ENCODE measurements around the gene FRAT1.

Gene FRAT1

DNA sequence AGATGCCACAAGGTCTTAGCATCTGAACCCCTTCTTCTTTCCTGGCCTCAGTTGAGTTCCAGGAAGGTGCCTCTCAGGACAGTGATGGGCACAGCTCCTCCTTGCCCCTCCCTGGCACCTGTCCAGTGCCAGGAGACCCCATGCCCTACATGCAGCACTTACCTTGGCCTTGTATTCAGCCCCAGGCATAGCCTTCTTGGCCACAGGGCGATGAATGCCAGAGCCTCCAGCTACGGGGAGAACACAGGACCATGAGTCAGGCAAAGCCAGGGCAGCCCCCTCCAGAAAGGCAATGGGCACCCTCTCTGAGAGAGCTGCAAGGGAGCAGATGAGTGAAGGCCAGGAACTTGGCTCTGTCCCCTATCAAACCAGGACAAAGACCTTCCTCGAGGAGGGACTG lies 39.7 kb downstream of the FRAT1 start:
- DNase-seq (ENCODE audit: extremely low spot score) = no peak
- CTCF ChIA-PET = interaction anchor here (0.9 to 1.7 kb wide), 2 partner anchors 18 to 286 kb away, joined by 3 to 4 read pairs; no protein-coding TSS in a partner anchor
- POLR2A ChIA-PET = interaction anchor here (0.8 to 1.2 kb wide), 2 partner anchors 8 to 42 kb away, joined by 3 to 4 read pairs; partner anchors contain the start of gene RRP12
- TF ChIP-seq FOXA1 (IDR thresholded peaks at IDR 0.05) (no peak), SUZ12 (IDR thresholded peaks at IDR 0.05) (no peak), ZNF384 (IDR thresholded peaks at IDR 0.05) (no peak), HDGF (IDR thresholded peaks at IDR 0.05; ENCODE audit: borderline replicate concordance) (no peak), ARNT (IDR thresholded peaks at IDR 0.05) (no peak), TARDBP (IDR thresholded peaks at IDR 0.05) (no peak)

DNA sequence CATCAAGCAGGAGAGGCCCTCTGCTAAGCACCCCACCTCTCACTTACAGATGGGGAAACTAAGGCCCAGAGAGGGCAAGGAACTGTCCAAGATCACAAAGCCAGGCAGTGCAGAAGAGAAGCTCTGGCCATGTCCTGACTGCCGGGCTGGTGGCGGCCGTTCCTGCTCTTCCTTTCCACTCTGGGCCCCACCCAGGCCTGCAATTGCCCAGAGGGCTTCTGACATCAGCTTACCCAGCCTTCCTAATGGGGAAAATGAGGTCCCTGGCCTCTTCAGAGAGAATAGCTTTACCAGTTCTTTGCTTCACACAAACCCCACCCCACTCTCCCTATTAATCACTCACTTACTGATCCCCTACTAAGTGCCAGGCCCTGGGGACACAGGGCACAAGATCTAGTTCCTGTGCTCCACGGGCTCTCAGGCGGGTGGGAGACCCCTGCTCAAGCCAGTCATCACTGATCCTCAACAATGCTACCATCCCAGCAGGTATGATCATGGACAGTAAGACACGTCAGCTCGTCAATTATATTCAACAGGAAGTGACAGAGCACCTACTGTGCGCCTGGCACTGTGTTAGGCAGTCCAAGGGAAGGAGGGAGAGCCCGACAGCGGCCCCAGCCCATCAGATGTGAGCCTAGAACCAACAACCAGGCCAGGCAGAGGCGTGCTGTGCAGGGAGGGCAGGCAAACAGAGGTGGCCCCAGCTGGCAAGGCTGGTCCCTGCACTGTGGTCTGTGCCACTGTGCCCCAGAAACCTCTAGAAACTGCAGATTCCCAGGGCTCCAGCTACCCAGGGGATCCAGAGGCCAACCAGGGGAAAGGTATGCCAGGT lies 41.9 kb downstream of the FRAT1 start:
- ChIA-PET POLR2A (no interaction called here), CTCF (no interaction called here)
- no peak for TF ChIP-seq CTBP1 (IDR thresholded peaks at IDR 0.05; ENCODE audit: borderline replicate concordance)
- TF ChIP-seq, protein P1, sequence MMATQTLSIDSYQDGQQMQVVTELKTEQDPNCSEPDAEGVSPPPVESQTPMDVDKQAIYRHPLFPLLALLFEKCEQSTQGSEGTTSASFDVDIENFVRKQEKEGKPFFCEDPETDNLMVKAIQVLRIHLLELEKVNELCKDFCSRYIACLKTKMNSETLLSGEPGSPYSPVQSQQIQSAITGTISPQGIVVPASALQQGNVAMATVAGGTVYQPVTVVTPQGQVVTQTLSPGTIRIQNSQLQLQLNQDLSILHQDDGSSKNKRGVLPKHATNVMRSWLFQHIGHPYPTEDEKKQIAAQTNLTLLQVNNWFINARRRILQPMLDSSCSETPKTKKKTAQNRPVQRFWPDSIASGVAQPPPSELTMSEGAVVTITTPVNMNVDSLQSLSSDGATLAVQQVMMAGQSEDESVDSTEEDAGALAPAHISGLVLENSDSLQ (IDR thresholded peaks at IDR 0.05) = no peak
- TF ChIP-seq ARNT (IDR thresholded peaks at IDR 0.05) = no peak
- no peak for TF ChIP-seq L3MBTL2 (conservative IDR thresholded peaks at IDR 0.05)
- no peak for TF ChIP-seq SP1 (IDR thresholded peaks at IDR 0.05)
- no peak for TF ChIP-seq HDGF (IDR thresholded peaks at IDR 0.05; ENCODE audit: borderline replicate concordance)
- TF ChIP-seq NFRKB (IDR thresholded peaks at IDR 0.05) = no peak
- no peak for TF ChIP-seq SUZ12 (IDR thresholded peaks at IDR 0.05)
- DNase-seq (ENCODE audit: extremely low spot score) = no peak

DNA sequence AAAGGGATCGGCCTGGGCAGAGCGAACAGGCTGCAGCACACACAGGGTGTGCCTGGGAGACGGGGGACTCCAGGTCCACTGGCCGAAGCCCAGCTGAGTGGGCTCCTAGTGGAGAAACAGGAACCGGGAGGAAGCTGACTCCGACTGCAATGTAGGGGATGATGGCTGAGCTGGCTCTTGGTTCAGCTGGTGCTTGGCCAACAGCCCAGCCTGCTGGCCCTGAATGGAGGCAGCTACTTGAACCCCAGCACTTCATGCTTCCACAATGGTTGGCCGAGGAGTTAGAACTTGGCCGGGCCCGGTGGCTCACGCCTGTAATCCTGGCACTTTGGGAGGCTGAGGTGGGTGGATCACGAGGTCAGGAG lies 42.4 kb downstream of the FRAT1 start:
- TF ChIP-seq BHLHE40 (IDR thresholded peaks at IDR 0.05; ENCODE audit: borderline replicate concordance) (no peak), FOXK2 (IDR thresholded peaks at IDR 0.05) (no peak), TARDBP (IDR thresholded peaks at IDR 0.05) (no peak), SP1 (IDR thresholded peaks at IDR 0.05) (no peak), HDGF (IDR thresholded peaks at IDR 0.05; ENCODE audit: borderline replicate concordance) (no peak), FOXA1 (IDR thresholded peaks at IDR 0.05) (no peak), ZNF384 (IDR thresholded peaks at IDR 0.05) (no peak)
- TF ChIP-seq, protein P1 (IDR thresholded peaks at IDR 0.05) = no peak
- POLR2A ChIA-PET = no interaction called here
- CTCF ChIA-PET = no interaction called here
- no peak for DNase-seq (ENCODE audit: extremely low spot score)

DNA sequence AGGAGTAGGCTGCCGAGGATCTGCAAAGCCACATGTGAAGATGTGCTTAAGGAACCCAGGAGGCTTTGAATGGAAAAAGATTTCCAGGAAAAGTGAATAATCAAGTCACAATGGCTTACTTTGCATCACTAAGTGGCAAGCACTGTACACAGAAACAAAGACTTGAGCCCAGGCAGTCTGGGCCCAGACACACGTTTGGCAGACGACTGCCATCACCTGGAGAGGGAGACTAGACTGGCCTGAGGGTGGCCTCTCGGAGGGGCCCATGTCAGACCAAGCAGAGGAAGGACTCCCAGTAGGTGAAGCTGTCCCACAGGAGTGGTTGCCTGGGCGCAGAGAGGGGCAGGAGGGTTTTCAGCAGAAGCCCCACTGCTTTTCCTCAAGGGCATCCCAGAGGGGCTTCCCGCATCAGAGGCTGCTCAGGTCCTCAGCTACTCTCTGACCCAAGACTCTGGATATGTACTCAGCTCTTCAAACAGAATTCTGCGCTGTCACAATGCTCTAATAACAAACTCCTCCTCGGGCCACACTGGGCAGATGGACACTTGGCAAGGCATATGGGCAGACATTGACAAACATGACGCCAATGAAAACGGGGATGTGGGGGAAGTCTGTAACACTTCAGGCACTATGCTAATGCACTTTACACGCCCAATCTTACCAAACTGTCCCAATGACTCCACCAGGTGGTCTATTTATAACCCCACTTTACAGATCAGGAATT lies 43.4 kb downstream of the FRAT1 start:
- CTCF ChIA-PET = no interaction called here
- POLR2A ChIA-PET = no interaction called here
- no peak for TF ChIP-seq HDGF (IDR thresholded peaks at IDR 0.05; ENCODE audit: borderline replicate concordance)
- TF ChIP-seq ARNT (IDR thresholded peaks at IDR 0.05) = no peak
- TF ChIP-seq, protein P1 (IDR thresholded peaks at IDR 0.05) = no peak
- no peak for TF ChIP-seq BHLHE40 (IDR thresholded peaks at IDR 0.05; ENCODE audit: borderline replicate concordance)
- no peak for TF ChIP-seq NFRKB (IDR thresholded peaks at IDR 0.05)
- TF ChIP-seq SUZ12 (IDR thresholded peaks at IDR 0.05) = no peak
- TF ChIP-seq L3MBTL2 (conservative IDR thresholded peaks at IDR 0.05) = no peak
- no peak for TF ChIP-seq FOXM1 (IDR thresholded peaks at IDR 0.05; ENCODE audit: borderline replicate concordance)
- no peak for TF ChIP-seq SP1 (IDR thresholded peaks at IDR 0.05)
- no peak for TF ChIP-seq LEF1 (IDR thresholded peaks at IDR 0.05; ENCODE audit: borderline replicate concordance)
- no peak for TF ChIP-seq ZNF384 (IDR thresholded peaks at IDR 0.05)
- TF ChIP-seq TARDBP (IDR thresholded peaks at IDR 0.05) = no peak
- TF ChIP-seq FOXA1 (IDR thresholded peaks at IDR 0.05) = no peak
- TF ChIP-seq CTBP1 (IDR thresholded peaks at IDR 0.05; ENCODE audit: borderline replicate concordance) = no peak
- TF ChIP-seq ELF4 (IDR thresholded peaks at IDR 0.05) = no peak
- no peak for TF ChIP-seq FOXK2 (IDR thresholded peaks at IDR 0.05)
- no peak for DNase-seq (ENCODE audit: extremely low spot score)

DNA sequence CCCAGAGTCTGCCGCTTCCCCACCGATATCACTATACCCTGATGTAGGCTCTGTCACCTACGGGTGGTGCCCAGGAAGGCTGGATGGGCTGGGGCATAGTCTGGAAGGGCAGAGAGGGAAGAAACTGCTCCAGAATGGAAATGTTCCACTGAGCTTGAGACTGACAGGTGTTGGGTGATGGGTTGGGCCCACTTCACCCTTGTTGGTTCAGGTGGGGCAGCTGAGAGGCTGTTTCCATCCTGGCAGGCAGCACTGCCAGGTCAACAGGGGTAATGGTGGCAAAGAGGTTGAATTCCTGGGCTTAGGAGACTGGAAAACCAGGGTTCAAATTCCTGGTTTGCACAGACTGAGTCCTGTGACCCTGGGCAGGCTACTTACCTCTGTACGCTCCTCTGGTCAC lies 44.0 kb downstream of the FRAT1 start:
- POLR2A ChIA-PET = no interaction called here
- TF ChIP-seq ELF4 (IDR thresholded peaks at IDR 0.05) = no peak
- no peak for TF ChIP-seq ARNT (IDR thresholded peaks at IDR 0.05)
- no peak for TF ChIP-seq TARDBP (IDR thresholded peaks at IDR 0.05)
- TF ChIP-seq FOXK2 (IDR thresholded peaks at IDR 0.05) = no peak
- no peak for TF ChIP-seq L3MBTL2 (conservative IDR thresholded peaks at IDR 0.05)
- TF ChIP-seq, protein P1 (IDR thresholded peaks at IDR 0.05) = no peak
- TF ChIP-seq NFRKB (IDR thresholded peaks at IDR 0.05) = no peak
- TF ChIP-seq FOXM1 (IDR thresholded peaks at IDR 0.05; ENCODE audit: borderline replicate concordance) = no peak
- no peak for TF ChIP-seq HDGF (IDR thresholded peaks at IDR 0.05; ENCODE audit: borderline replicate concordance)
- no peak for TF ChIP-seq CTBP1 (IDR thresholded peaks at IDR 0.05; ENCODE audit: borderline replicate concordance)
- no peak for TF ChIP-seq FOXA1 (IDR thresholded peaks at IDR 0.05)
- CTCF ChIA-PET = no interaction called here
- DNase-seq (ENCODE audit: extremely low spot score) = no peak

All from HEK293T (cell line).